Measurements from ENCODE around the gene CACNB2.

Gene CACNB2

GRCh38 chr10:18332484-18332883 lies 192.3 kb downstream of the CACNB2 start:
- in situ Hi-C loops (cut with MboI; ENCODE audit: low pct_unique_long_range_greater_than_20kb, low sequenced_read_pairs, unreplicated experiment), result no loop called here
- no peak for TF ChIP-seq CTCF (IDR thresholded peaks at IDR 0.05; ENCODE audit: extremely low read depth, insufficient read depth, missing control alignments)
- no peak for DNase-seq (ENCODE audit: low spot score)

- in situ Hi-C loops (cut with MboI; ENCODE audit: low pct_unique_long_range_greater_than_20kb, low sequenced_read_pairs, unreplicated experiment), result no loop called here
- no peak for TF ChIP-seq CTCF (IDR thresholded peaks at IDR 0.05; ENCODE audit: extremely low read depth, insufficient read depth, missing control alignments)
- no peak for DNase-seq (ENCODE audit: low spot score)
Observed at GRCh38 chr10:18333621-18334020, 193.4 kb downstream of the CACNB2 start.

GRCh38 chr10:18334116-18334867 lies 194.1 kb downstream of the CACNB2 start:
- DNase-seq (ENCODE audit: low spot score), result no peak
- no peak for TF ChIP-seq CTCF (IDR thresholded peaks at IDR 0.05; ENCODE audit: extremely low read depth, insufficient read depth, missing control alignments)
- in situ Hi-C loops (cut with MboI; ENCODE audit: low pct_unique_long_range_greater_than_20kb, low sequenced_read_pairs, unreplicated experiment), result no loop called here

- DNase-seq (ENCODE audit: low spot score), result no peak
- no peak for TF ChIP-seq CTCF (IDR thresholded peaks at IDR 0.05; ENCODE audit: extremely low read depth, insufficient read depth, missing control alignments)
- in situ Hi-C loops (cut with MboI; ENCODE audit: low pct_unique_long_range_greater_than_20kb, low sequenced_read_pairs, unreplicated experiment), result no loop called here
Observed at GRCh38 chr10:18340496-18341051, 200.3 kb downstream of the CACNB2 start.

GRCh38 chr10:18341055-18341454 lies 200.8 kb downstream of the CACNB2 start:
- no peak for TF ChIP-seq CTCF (IDR thresholded peaks at IDR 0.05; ENCODE audit: extremely low read depth, insufficient read depth, missing control alignments)
- in situ Hi-C loops (cut with MboI; ENCODE audit: low pct_unique_long_range_greater_than_20kb, low sequenced_read_pairs, unreplicated experiment), result no loop called here
- no peak for DNase-seq (ENCODE audit: low spot score)

GRCh38 chr10:18343573-18343972 lies 203.3 kb downstream of the CACNB2 start:
- no peak for DNase-seq (ENCODE audit: low spot score)
- no peak for TF ChIP-seq CTCF (IDR thresholded peaks at IDR 0.05; ENCODE audit: extremely low read depth, insufficient read depth, missing control alignments)
- in situ Hi-C loops (cut with MboI; ENCODE audit: low pct_unique_long_range_greater_than_20kb, low sequenced_read_pairs, unreplicated experiment), result no loop called here
